Activated T-cell treated with anti-CD3 and anti-CD28 coated beads, Interleukin-2, amount 50 U/mL, for 48 hours (primary cell): ENCODE measurements around the gene DENND4C.

Experiments used
- DNase-seq, 2 experiments: peaks; one replicate each; pipeline ENCODE4 v3.0.0-alpha.2; 2020

DENND4C gene

DNA sequence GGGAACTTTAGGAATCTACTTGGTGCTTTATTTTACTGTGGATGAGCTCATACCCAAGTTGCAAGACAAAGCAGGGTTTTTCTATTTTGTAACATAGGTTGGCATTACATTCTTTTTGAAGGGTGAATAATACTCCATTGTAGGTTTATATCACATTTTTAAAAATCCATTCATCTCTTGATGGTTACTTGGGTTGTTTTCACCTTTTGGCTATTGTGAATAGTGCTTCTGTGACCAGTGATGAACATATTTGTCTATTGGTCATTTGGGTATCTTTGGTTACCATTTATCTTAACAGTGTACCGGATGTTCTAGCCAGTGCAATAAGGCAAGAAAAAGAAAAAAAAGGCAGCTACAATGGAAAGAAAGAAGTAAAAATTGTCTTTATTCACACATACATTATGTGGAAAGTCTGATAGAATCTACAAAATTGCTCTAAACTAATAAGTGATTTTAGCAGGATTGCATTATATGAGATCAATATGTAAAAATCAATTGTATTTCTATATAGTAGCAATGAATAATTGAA, 40.0 kb downstream of the DENND4C start:
- no peak for DNase-seq

DNA sequence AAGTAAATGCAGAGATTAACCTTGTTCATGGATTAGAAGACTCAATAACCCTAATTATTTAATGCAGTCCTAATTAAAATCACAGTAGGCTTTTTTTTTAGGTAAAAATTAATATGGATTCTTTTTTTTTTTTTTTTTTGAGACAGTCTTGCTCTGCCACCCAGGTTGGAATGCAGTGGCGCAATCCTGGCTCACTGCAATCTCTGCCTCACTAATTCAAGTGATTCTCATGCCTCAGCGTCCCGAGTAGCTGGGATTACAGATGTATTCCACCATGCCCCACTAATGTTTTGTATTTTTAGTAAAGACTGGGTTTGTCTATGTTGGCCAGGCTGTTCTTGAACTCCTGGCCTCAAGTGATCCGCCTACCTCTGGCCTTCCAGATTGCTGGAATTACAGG, 40.6 kb downstream of the DENND4C start:
- DNase-seq: no peak

DNA sequence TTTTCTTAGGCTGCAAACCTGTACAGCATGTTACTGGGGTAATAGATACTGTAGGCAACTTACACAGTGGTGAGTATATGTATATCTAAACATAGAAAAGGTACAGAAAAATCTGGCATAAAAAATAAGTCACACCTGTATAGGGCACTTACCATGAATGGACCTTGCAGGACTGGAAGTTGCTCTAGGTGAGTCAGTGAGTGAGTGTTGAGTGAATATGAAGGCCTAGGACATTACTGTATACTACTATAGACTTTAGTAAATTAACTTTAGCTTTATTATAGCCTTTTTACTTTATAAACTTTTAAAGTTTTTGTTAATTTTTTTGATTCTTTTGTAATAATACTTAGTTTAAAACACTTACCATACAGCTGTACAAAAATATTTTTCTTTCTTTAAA, 51.3 kb downstream of the DENND4C start:
- DNase-seq: no peak

DNA sequence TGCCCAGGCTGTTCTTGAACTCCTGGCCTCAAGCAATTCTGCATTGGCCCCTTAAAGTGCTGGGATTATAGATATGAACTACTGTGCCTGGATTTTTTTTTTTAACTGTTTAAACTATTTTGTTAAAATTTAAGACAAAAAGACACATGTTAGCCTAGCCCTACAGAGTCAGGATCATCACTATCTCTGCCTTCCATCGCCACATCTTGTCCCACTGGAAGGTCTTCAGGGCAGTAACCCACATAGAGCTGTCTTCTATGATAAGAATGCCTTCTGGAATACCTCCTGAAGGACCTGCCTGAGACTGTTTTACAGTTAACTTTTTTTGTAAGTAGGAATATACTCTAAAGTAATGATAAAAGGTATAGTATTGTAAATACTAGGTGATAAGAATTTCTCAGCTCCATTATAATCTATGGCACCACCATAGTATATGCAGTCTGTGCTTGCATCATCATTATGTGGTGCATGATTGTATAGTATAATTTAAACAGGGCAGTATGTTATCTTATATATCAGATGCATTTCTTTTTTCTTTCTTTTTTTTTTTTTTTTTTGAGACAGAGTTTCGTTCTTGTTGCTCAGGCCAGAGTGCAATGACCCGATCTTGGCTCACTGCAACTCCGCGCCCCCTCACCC, 52.7 kb downstream of the DENND4C start:
- no peak for DNase-seq

DNA sequence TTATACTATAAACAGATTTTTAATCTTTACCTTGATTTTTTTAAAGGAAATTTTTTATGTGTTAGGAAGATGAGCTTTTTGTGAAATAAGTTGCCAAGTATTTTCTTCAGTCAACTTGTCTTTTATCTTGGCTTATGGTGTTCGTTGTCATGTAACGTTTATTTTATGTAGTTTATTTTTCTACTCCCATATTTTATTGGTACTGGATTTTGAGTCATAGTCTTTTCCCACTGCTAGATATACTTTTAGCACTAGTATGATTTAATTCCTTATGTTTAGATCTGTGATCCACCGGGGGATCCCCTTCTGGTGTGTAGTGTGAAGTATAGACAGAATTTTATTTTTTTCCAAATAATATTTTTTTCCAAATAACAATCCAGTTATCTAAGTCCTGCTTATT, 54.2 kb downstream of the DENND4C start:
- DNase-seq: no peak

DNA sequence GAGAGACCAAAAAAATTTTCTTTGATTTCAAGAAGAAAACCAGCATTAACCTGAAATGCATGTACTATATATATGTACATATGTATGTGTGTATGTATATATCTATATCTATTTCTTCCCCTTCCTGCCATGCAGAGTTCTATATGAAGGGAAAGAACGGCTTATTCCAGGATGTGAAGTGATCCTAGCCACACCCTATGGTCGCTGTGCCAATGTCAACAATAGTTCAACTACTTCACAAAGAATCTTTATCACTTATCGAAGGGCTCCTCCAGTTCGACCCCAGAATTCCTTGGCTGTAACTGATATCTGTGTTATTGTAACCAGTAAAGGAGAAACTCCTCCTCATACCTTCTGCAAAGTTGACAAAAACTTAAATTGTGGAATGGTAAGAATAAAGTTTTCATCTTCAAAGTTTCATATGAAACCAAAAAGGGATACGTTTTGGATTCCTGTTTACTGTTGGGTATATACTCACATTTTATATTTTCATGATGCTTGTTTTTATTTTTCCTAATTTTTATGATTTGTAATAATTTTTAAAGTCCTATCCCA, 56.2 kb downstream of the DENND4C start:
- no peak for DNase-seq

DNA sequence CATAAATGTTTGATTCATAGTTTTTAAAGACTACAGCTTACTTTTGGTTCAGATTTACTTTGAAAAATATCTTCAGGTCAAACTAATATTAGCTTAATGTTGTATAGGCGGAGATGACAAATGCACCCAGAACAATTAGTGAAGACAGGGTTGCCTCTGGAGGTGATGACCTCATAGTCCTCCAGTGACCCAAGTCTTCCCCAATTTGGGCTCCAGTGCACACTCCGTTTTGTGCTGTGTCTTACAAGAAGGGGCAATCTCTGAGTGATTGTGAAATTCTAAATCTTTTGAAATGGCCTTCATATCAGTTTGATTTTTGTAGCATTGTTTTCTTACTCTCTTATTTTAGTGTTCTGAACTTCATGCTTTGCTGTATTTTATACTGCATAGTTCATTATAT, 57.6 kb downstream of the DENND4C start:
- no peak for DNase-seq

DNA sequence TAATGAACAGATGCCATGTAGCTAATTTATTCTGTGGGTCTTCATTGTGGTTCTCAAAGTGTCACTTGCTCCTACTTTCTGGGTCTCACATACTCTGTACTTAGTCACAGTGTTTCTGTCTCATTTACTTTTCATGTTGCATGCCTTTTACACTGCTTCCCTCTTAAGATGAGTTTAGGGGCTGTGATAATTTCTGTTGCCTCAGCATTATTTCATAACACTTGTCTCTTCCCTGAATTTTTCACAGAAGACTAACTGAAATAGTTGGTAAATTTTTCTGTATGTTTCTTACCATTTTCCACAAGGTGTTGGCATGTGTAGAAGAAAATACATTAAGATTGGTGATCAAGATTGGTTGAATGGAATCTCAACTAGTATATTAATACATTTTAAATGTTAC, 59.6 kb downstream of the DENND4C start:
- no peak for DNase-seq

DNA sequence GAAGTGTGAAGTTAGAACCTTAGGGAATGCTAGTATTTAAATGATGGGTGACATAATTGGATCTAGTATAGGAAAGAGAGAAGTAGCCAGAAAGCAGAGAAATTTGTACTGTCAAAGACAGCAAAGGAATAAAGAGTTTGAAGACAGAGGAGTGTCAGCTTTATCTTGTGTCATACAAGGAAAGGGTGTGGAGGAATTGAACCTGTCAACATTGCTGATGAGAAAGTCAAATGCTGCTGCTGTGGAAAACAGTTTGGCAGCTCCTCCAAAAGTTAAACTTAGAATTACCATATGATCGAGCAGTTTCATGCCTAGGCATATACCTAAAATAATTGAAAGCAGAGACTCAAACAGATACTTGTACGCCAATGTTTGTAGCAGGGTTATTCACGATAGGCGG, 63.7 kb downstream of the DENND4C start:
- no peak for DNase-seq

DNA sequence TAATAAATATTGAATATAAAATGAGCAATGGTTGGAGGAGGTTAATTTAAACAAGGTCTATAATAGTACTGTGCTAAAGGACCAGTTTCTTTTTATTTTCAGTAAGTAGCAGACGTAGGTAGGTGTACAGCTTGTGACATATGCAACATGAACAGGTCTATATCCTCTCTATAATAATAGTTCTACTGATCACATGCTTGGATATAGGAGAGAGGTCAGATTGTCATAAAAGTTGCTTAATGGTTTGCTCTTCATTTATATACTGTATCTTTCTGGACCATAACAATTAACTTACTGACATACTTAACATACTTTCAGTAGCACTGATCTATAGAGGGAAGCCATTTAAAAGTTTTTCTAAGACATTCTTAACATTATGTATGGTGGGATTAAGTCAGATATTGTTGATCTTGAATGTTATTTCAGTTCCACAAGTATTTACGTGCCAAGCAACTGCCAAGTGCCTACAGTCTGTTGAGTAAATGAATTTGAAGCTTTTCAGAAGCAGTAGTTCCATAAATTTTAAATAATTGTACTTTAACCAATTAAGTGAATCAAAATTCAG, 68.0 kb downstream of the DENND4C start:
- no peak for DNase-seq

DNA sequence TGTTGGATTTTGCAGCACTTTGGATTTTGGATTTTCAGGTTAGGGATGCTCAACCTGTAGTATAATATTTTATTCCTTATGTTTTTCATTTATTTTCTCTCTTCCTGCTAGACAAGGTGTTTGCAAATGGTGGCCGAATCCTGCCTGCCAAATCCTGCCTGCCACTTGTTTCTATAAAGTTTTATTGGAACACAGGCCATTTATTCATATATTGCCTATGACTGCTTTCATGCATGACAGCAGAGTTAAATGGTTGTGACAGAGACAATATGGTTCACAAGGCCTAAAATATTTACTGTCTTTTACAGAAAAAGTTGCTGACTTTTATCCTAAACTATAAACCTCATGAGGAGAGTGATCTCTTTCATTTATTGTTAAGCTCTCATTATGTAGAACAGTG, 72.7 kb downstream of the DENND4C start:
- no peak for DNase-seq

DNA sequence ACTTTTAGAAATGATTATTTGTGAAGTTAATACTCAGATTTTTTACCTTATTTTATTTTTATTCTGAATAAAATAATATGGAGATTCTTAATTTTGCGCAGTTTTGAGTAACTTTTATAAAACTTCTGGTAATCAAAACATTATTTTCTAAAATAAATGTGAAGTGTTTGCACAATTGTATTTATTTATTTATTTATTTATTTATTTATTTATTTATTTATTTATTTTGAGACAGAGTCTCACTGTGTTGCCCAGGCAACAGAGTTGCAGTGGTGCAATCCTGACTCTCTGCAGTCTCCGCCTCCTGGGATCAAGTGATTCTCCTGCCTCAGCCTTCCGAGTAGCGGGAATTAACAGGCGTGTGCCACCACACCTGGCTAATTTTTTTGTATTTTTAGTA, 76.1 kb downstream of the DENND4C start:
- no peak for DNase-seq

DNA sequence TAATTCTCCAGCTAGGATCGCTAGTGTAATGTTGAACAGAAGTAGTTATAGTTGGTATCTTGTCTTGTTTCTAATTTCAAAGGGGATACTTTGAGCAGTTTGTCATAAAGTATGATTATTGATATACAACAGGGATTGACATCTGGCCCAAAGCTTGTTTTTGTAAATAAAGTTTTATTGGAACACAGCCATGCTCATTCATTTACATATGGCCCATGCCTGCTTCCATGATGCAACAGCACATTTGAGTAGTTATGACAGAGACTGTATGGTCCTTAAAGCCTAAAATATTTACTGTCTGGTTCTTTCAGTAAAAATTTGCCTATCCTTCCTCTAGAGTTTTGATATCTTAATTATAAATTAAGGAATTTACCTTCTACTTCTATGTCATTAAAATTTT, 79.8 kb downstream of the DENND4C start:
- DNase-seq: no peak

DNA sequence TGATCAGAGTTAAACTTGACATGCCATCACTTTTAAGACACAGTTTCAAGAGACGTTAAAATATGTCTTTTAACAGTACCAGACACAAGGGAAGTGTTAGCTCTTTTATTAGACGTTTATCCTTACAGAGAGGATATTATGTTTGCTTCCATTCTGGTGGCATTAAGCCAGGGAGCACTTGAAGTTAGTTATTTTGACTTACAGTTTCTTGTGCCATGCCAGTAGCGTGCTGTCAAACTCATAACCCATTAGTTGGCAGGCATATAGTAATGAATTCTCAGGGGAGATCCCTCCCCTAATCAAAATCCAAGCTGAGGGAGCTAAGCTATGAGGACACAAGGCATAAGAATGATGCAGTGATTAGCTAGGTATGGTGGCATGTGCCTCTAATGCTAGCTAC, 83.1 kb downstream of the DENND4C start:
- no peak for DNase-seq

DNA sequence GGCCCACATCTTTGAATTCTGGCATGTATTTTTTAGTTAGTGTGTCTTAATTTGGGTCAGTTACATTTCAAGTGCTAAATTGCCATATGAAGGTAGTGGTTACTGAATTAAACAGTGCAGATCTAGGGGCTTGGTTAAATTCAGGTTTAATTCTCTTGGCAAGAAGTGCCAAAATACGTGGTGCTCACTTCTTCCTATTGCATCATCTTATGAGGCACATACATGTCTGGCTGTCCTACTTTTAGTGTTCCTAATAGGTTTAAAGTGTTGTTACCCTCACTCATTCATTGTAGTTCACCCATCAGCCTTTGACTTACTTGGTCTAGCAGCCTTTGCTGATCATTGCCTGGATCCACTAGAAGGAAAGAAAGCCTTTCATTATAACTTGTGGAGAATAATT, 90.0 kb downstream of the DENND4C start:
- DNase-seq: no peak

DNA sequence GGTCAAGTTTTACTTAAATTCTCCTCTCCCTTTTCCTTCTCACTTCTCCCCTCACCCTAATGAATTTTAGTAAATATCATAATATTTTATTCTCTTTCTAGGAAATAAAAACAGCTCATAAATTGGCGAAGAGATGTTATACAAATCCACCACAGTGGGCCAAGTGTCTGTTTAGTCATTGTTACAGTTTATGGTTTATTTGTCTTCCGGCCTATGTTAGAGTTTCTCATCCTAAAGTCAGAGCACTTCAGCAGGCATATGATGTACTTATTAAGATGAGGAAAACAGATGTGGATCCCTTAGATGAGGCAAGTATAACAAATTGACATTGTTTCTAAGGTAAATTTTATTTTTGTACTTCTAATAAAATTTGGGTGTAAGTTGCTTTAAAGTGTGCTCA, 101.4 kb downstream of the DENND4C start:
- DNase-seq: no peak

DNA sequence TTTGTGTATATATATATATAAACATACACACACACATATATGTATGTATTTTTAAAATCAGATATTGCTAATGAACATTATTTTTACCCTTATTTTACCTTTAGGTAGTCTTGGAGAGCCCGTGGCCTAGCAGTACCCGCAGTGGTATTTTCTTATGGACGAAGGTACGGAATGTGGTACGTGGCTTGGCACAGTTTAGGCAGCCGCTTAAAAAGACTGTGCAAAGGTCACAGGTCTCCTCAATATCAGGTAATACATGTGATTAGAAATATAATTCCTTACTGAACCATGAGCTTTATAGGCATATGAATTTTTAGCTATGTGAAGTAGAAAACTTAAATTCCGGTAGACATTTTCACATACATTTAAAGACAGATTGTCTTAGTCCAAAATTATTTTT, 105.7 kb downstream of the DENND4C start:
- no peak for DNase-seq

DNA sequence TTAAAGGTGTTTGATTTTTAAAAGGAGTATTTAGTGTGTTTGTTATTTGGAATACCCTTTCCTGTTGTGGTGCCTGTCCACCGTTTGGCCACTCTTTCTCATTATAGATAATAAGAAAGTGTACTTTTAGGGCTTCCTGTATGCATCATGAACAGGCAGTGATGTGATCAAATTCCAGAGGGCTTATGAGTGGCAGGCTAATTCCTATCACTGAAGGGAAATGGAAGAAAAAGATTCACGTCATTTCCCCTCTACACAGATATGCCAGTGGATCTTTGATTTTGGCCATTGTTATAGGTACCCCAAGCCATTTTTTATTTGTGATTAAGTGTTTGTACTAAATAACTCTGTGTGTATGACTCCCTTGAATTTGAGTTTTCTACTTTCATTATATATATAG, 112.5 kb downstream of the DENND4C start:
- DNase-seq: no peak

DNA sequence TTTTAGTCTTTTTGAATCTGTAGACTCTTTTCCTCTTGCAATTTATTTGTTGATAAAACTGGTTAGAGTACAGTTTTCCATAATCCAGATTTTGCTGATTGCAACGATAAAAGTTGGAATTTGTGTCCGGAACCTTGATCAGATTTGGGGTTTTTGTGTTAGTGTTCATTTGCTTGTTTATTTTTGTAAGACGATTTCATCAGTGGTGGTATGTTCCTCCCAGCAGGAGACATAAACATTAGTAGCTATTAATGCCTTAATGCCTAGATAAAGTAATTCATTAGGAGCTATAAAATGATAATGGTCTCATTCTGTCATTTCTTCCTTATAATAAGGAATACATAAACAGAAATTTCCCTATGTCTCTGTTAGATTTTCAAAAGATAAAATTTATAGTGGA, 128.2 kb downstream of the DENND4C start:
- no peak for DNase-seq

DNA sequence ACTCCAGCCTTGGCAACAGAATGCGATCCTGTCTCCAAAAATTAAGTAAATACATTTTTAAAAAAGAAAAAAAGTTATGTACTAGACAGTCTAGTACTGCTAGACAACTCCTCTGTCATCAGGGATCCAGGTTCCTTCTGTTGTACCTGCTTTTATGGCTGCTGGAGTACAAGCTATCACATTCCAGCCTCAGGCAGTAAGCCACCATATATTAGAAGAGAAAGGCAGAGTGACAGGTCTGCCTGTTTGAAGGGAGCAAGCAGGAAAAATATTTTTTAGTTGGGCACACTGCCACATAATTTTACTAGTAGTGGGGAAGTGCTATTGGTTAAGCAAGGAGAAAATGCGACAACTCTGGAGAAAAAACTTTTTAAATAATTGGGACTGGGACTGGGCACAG, 138.6 kb downstream of the DENND4C start:
- DNase-seq: no peak

DNA sequence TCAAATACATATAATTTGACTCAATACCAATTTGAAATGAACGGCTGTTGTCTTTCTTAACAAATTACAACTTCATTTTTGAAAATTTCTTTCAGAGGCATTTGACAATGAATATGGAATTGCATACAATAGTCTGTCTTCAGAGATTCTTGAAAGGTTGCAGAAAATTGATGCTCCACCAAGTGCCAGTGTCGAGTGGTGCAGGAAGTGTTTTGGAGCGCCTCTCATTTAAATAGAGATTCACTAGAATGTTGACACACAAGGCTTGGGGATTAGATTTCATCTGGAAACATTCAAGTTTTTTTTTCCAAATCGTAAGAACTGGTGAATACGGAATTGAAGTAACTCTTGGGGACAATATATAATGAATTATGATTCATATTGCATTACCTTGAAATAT, 141.4 kb downstream of the DENND4C start:
- no peak for DNase-seq

DNA sequence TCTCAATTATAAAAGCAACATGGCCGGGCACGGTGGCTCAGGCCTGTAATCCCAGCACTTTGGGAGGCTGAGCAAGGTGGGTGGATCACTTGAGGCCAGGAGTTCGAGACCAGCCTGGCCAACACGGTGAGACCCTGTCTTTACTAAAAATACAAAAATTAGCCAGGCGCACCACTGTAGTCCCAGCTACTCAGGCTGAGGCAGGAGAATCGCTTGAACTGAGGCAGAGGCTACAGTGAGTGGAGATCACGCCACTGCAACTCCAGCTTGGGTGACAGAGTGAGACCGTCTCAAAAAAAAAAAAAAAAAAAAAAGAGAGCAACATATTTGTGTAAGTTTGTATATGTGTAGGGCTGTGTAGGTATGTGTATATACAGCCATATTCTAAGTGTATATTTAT, 142.1 kb downstream of the DENND4C start:
- peak in 1 of 2 experiments; percentile 22 for DNase-seq

DNA sequence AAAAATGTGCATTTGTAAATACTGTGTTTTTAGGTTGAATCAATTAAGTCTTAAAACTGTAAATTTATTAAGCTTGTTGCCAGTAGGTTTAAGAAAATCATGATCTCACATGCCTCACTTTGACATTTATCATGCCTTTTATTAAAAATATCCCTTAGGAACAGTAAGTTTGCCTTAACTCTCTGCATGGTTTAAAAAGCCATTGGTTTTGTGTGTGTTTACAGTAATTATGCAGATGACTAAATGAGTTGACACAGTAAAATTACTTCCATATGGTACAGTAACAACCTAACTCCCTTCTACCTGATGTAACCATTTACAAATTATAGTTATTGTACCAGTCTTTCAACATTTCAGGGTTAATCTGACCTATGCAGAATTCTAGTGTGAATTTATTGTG, 143.0 kb downstream of the DENND4C start:
- DNase-seq: no peak

DNA sequence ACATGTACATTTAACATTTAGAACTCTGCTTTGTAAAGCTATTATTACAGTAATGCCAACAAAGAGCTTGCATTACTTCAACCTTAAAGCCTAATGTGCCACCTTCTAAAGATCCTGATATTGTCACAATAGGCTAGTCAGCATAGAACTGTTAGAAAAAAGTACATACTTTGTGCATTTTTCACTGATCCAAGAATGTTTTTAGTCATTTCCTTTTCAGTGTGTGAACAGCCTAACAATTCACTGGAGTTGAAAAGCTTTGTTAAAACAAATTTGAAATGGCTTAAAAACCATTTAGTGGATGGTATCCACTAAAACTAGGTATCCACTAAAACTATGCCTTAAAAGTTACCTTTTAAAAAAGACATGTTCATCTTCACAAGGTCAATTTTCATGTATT, 145.0 kb downstream of the DENND4C start:
- no peak for DNase-seq

DNA sequence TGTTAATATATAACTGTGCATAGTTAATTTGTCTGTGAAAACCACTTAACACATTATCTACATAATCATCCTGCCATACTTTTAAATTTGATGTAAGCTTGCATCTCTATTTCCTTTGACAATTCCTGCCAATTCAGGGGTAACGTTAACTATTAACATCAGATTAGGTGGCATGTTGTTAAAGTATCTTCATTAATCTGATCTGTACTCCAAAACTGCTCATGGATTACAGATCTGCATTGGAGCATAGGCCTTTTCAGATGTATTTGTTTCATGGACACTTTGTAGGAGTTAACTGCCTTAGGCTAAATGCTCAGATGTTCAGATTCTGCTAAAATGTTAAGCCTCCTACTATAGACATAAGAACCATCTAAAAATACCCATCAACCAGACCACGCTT, 146.4 kb downstream of the DENND4C start:
- no peak for DNase-seq
